GM19468 (cell line): Measurements from ENCODE around the gene ZNF133.
"Not testable (repeated sequence)": the region's sequence is repeated elsewhere in the genome, so short reads cannot be mapped to it uniquely, and the experiment has no call there.

Experiments used
- ATAC-seq: cut with Tn5 transposase; IDR thresholded peaks from one replicate; pipeline ENCODE4 v1.9.1; 2021; ENCODE audit warnings: mild to moderate bottlenecking, moderate library complexity, moderate number of reproducible peaks; ENCODE audit not compliant: unreplicated experiment; ENCODE audit errors: extremely low read depth

ZNF133 gene

DNA sequence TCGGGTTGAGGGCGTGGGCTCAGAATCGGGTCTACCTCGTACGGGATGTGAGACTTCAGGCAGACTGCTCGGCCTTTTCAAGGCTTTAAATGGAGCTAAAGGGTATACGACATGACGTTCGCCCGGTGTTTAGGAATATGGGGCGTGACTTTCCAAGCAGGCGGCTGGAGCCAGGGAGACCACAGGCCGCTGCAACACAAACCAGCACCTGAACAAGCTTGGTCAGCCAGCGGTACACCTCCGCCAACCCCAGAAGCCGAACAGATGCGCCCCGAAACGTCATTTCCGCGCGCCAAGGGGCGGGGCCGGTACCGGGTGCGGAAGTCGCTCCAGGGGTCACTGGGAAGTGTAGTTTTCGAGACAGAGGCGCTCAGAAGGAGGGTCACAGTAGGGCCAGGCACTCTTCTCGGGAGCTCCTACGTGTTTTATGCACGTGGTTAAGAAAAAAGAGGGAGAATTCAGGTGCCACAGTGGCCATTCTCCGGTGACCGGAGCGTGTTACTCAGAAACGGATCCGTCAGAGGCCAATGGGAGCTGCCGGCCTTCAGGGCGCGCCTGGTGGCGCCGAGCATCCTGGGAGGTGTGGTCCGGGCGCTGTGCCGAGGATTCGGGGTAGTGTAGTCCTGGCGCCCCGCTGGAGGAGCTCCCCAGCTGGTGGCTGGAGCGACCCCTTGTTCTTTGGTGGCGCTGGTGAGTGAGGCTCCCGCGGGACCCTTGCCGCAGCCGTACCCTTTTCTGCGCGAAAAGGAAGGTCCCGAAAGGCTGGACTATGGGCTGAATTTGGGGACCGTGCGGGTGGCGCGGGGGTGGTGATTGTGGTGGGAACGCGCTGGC lies at the start of gene ZNF133:
Gene ZNF133, plus strand, starts transcription at position 613 of the 834 bp plus-strand sequence. CDS start 17,160 bp downstream, outside the sequence.
- peak; percentile 85 for ATAC-seq

- ATAC-seq, result no peak
Observed at GRCh38 chr20:18240997-18241396, 47.3 kb upstream of the ZNF133 start.

- ATAC-seq, result no peak
Observed at GRCh38 chr20:18243802-18244201, 44.5 kb upstream of the ZNF133 start.

DNA sequence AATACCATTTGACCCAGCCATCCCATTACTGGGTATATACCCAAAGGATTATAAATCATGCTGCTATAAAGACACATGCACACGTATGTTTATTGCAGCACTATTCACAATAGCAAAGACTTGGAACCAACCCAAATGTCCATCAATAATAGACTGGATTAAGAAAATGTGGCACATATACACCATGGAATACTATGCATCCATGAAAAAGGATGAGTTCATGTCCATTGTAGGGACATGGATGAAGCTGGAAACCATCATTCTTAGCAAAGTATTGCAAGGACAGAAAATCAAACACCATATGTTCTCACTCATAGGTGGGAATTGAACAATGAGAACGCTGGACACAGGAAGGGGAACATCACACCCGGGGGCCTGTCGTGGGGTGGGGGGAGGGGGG lies 39.8 kb upstream of the ZNF133 start:
- ATAC-seq, result not testable (repeated sequence)

DNA sequence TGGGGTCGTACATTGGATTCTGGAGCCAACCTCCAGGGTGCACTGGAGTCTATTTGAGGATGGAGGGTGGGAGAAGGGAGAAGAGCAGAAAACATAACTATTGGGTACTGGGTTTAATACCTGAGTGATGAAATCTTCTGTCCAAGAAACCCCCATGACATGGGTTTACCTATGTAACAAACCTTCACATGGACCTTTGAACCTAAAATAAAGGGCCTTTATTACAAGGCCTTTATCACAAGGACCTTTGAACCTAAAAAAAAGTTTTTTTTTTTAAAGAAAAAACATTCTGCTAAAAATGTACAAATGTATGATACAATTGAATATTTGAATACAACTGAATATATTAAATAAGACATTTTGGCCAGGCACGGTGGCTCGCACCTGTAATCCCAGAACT lies 38.1 kb upstream of the ZNF133 start:
- no peak for ATAC-seq

DNA sequence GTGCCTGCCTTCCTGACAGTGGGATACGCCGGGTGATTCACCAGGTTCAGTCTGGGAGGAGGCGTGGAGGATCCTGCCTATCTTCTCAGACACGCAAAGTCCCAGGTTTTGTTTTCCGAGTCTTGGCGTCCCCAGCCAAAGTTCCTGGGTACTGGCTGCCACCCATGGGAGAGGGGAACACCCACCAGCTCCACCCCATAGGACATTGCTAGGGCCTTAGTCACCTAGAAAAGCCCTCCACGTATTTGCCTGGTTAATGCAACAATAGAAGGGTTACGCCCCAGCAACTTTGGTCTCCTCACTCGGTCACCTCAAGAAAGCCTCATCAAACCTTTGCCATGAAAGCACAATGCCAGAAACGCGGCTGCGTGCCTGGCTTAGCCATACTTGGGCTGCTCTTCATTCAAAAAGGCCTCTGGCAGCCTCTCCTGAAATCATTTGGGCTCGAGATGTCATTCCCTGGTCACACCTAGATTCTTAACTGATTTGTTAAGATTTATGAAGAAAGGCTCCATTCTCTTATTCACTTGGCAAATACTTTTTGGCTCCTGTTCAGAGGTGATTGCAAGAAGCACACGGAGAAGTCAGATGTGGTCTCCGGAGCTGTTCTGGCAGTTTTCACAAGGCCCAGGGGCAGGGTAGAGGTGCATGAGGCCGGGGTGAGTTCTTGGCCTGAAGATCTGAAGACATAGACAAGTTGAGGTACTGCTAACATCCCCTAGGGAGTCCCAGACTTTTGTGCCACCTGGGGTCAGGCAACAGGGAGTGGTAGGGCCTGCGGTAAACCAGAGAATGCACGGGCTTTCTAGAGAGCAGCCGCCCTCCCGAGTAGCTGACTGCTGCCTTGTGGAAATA lies 35.5 kb upstream of the ZNF133 start:
- ATAC-seq, result no peak

- no peak for ATAC-seq
Observed at GRCh38 chr20:18254615-18255014, 33.7 kb upstream of the ZNF133 start.

DNA sequence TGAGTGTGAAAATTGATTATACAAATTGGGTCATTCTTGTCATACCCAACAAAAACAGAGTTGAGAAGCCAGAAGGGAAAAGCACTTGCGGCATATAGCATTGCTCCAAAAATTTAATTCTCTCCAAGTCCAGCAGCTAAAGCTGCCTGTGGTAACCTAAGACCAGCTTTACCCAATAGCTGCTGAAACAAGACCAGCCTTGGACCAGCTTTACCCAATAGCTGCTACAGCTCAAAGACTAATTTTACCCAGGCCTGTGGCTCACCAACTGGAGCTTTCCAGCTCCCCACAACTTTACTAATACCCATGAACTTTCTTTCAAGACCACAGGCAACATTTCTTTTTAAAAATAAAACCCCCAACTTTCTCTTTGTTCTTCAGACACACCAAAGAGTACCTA lies 32.8 kb upstream of the ZNF133 start:
- ATAC-seq, result no peak

DNA sequence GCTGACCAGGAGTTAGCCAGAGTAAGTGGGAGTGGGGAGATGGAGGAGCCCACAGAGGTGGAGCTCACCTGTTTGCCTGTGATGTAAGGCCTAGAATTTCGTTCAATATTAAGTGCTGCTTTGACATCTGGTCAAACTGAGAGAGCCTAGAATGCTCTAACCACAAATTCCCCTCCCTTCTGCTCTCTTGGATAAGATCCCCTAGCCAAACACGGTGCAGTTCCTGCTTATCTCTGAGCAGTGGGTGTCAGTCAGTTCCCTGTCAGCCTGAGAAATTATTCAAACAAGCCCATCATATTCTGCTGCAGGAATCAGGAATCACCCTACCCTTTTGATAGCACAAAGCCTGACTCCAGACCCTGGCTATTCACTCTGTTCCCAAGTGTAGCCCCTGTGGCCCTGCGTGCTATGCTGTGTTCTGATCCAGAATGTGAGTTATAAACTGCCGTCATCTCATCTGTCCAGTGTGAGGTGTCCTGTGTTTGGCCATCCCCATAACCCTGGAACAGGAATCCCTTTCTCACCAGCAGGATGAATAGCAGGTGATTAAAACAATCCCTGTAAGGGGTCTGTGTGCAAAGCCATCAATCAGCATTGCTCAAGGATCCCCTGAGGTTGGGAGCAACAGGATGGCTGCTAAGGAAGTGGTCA lies 31.8 kb upstream of the ZNF133 start:
- no peak for ATAC-seq

DNA sequence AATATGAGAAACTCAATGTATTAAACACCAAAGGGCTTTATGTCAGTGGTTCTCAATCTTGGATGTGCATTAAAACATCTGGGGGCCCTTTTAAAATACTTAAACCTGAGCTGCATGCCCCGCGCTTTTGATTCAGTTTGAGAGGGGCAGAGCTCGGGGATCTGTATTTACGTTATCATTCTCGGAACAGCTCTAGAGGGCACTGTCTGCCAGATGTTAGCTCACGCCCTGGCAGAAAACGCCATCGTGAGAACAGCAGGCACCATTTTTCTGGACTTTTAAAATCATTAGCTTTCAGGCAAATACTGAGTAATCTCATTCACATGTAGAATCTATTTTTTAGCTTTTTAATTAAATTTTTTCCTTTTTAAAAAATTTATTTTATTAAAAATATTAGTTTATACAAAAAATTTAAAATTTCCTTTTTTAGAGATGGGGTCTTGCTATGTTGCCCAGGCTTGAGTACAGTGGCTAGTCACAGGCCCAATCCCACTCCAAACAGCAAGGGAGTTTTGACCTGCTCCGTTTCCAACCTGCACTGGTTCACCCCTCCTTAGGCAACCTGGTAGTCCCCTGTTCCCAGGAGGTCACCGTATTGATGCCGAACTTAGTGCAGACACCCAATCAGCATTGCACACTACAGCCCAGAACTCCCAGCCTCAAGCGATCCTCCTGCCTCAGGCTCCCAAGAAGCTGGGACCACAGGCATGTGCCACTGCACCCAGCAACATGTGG lies 30.0 kb upstream of the ZNF133 start:
- no peak for ATAC-seq

DNA sequence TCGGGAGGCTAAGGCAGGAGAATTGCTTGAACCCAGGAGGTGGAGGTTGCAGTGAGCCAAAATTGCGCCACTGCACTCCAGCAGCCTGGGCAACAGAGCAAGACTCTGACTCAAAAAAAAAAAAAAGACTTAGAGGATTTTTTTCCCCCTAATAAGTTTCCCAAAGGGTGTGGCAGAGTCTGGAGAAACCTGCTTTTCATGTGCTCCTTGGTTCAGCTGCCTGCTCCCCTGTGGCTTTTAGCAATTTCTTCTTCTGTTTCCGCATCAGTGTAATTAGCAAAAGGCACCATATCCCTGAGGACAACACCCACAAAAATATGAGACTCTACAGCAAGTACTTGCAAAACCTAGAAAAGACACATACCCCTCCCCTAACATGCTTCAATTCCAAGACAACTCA lies 28.6 kb upstream of the ZNF133 start:
- no peak for ATAC-seq

GRCh38 chr20:18263723-18264122 lies 24.6 kb upstream of the ZNF133 start:
- ATAC-seq, result no peak

DNA sequence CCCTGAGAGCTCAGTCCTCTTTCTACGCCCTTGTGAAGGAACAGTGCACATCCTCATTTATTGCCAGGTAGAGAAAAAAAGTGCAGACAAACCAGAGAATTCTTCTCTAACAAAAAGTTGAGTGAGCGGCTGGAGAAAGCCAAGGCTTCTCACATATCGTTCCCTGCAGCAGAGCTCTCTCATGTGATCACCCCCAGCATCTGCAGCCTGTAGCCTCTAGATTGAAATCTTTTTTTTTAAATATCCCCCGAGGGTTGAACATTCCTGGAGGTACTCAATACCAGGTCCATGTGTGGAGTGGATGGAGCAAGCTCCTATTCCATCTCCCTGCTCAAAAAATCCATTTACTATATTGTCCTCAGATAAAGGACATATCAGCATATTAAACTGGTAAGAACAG lies 22.9 kb upstream of the ZNF133 start:
- no peak for ATAC-seq

- no peak for ATAC-seq
Observed at GRCh38 chr20:18266282-18266681, 22.0 kb upstream of the ZNF133 start.

DNA sequence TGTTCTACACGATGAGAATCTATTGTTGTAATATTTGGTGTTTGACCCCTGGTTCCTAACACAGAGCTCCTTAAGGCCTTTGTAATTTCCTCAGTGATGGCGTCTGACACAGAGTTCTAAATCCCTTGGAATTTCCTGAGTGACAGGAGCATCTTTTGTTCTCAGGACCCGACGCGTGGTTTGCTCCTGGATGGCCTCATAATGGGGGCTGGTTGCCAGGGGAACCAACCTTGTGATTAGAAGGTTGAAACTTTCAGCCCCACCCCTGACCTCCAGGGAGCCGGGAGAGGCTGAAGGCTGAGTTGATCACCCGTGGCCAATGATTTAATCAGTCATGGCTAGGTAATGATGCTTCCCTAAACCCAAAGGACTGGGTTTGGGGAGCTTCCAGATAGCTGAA lies 20.5 kb upstream of the ZNF133 start:
- no peak for ATAC-seq

DNA sequence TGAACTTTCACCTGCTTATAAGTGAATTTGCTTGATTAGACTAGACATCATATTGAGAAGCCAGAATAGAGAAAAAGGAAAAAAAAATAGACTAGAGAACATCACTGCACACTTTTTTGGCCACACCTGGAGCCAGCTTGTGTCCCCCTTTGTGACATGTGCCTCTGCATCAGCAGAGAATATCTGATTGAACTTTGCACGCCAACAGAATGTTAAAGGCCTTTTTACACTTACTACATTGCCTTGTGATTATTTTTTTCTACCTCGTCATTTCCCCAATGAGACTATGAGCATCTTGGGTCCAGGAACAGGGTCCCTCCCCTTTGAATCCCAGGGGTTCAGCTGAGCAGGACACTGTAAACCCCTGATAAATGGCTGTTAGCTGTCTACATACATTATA lies 17.2 kb upstream of the ZNF133 start:
- no peak for ATAC-seq

- no peak for ATAC-seq
Observed at GRCh38 chr20:18272451-18272850, 15.9 kb upstream of the ZNF133 start.

DNA sequence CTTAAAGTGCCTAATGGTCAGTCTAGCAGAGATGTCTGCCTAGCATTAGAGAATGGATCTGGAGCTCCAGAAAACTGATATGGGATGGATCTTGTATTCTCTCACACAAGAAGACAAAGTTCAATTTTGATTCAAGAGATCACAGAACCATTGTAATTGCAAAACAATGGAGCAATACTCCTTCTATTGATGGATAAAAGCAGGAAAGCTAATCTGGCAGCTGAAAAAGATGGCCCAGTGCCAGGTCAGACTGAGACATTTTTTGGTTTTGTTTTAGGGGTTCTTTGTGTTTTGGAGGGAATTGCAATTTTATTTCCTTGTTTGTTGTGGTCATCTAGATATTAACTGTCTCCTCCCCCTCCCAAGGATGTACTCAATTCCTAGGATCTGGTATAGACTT lies 14.6 kb upstream of the ZNF133 start:
- no peak for ATAC-seq

- ATAC-seq, result not testable (repeated sequence)
Observed at GRCh38 chr20:18275960-18276359, 12.4 kb upstream of the ZNF133 start.

DNA sequence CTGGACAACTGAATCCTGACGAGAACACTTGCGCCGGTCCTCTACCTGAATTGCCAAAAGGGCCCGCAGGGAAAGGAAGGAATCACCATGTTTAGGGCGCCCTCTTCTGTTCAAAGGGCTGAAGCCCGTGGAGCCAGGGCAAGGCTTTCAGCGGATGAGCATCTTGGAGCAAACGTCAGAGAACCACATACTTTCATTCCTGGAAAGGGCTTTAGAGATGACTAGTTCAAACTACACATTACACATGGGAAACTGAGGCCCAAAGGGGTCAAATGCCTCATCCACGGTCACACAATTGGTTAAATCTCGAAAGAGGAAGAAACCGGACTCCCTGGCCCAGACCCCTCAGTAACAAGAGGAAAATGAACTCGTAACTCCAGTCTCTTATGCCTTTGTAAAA lies 11.5 kb upstream of the ZNF133 start:
- no peak for ATAC-seq
